ENCODE measurements around the gene UGT1A5.
"Not testable (repeated sequence)": the region's sequence is repeated elsewhere in the genome, so short reads cannot be mapped to it uniquely, and the experiment has no call there.

UGT1A5 gene

DNA sequence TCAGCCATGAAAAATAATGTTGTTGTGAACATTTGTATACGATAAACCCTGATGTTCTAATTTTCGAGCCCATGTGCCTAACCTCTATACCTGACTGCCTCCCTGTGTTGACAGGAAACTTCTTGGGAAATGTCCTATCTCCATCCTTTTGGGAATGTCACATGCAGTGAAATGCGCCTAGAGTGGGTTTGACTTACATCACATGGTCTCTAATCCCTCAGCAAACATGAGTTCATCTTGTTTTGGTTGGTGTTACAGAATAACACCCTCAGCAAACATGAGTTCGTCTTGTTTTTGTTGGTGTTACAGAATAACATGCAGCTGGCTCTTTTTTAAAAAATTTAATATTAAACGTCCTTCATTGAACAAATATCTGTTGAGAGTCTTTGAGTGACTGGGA, 24.4 kb upstream of the UGT1A5 start:
- Mint-ChIP-seq H3K4me3 (no peak overlapping the region), H3K4me1 (no peaks in the 10 kb centered on the region), H3K27me3 (peaks cover 2% of the 10 kb centered on the region), H3K36me3 (ENCODE audit: low read depth) (no peaks in the 10 kb centered on the region), H3K27ac (no peak overlapping the region), H3K9me3 (no peaks in the 10 kb centered on the region)
- ATAC-seq (no peak), DNase-seq (no peak)

DNA sequence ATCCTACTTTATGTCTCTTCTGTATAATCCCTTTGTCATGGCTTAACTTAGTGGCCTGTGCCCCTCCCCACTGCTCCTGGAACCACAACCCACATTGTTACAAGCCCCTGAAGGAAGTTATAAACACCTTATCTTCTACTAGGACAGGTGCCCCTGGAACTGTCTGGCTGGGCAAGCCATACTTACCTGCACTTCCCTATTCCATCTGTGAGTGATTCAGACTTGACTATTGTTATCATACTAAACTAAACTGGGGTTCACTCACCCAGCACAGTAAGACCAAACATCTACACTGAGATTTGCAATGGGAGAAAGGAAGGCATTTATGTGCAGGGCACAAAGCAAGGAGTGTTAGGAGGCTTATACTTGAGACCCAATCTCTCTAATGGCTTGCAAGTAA, 23.7 kb upstream of the UGT1A5 start:
- Mint-ChIP-seq H3K9me3 (no peaks in the 10 kb centered on the region), H3K27me3 (peaks cover 2% of the 10 kb centered on the region), H3K4me3 (no peak overlapping the region), H3K4me1 (no peaks in the 10 kb centered on the region), H3K36me3 (ENCODE audit: low read depth) (no peaks in the 10 kb centered on the region), H3K27ac (no peak overlapping the region)
- ATAC-seq, result no peak
- DNase-seq, result no peak

DNA sequence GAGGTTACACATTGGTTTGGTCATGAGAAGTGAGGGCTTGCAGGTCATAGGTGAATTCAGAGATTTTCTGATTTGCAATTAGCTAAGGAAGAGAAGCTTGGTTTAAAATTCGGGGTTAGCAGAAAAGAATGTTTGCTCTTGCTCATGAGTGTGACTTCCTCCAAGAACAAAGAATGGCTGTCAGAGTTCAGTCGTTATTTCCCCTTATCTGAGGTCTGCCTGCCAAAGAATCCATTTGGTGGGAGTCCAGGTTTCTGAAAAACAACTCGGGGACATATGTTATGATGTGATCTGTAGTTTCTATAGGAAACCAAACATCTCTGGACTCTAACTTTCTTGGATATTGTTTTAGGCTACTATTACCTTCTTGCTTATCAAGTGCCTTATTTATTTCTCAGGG, 23.2 kb upstream of the UGT1A5 start:
- no peaks in the 10 kb centered on the region for H3K9me3 Mint-ChIP-seq
- H3K4me3 Mint-ChIP-seq, result no peak overlapping the region
- DNase-seq (no peak), ATAC-seq (no peak)
- H3K27me3 Mint-ChIP-seq, result peaks cover 2% of the 10 kb centered on the region
- H3K27ac Mint-ChIP-seq, result no peak overlapping the region
- H3K36me3 Mint-ChIP-seq (ENCODE audit: low read depth), result no peaks in the 10 kb centered on the region
- H3K4me1 Mint-ChIP-seq, result no peaks in the 10 kb centered on the region

DNA sequence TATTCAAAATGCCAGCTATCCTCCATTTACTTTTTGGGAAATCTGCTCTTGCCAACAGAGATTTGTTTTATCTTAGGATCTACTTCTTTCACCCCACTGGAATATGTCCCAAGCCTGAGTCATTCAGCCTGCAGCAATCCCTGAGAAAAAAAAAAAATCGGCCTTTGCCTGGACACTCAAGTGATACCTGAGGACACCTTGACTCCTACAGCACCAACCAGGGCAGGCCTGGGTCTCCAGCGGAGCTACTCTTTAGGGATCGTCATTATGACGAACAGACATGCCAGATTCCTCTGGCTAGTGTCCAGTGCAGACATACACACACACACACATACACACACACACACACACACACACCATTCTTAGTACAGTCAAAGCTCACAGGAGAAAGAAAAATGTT, 22.3 kb upstream of the UGT1A5 start:
- DNase-seq (no peak), ATAC-seq (no peak)
- Mint-ChIP-seq H3K9me3 (peaks cover 2% of the 10 kb centered on the region), H3K4me3 (no peak overlapping the region), H3K27ac (no peak overlapping the region), H3K36me3 (ENCODE audit: low read depth) (no peaks in the 10 kb centered on the region), H3K27me3 (peaks cover 2% of the 10 kb centered on the region), H3K4me1 (no peaks in the 10 kb centered on the region)

DNA sequence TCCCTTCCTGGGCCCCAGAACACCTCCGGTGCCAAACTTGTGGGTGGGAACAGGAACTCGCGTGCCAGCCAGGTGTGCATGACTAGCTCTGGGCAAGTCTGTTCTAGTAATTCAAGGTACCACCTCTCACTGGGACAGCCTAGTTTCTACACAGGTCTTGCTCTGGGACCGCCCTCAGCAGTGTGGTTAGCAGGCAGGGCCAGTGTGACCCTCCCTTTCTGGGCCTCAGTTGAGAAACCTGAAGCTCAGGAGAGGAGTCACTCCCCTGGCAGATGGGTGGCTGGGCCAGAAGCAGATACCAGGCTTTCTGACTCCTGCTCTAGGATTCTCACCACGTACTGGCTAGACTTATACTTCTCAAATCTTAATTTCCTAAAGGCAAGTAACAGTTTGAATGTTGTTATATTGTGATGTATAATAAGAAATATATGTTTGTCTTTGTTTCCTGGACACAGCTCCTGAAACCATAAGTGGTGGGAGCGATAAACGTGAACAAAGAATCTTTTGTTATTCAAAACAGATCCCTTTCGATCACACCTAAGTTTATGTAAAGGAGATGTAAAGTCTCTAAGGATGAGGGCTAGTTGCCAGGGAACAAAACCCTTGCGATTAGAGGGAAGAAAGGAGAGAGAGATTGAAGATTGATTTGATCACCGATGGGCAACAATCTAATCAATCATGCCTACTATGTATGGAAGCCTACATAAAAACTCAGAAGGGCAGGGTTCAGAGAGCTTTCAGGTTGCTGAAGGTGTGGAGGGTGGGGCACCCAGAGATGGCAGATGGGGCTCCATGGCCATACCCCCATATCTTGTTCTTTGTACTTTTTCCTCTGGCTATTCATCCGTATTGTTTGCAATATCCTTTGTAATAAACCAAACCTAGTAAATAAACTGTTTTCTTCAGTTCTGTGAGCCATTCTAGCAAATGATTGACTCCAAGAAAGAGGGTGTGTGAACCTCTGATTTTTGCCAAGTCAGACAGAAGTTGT, 21.0 kb upstream of the UGT1A5 start:
- H3K27ac Mint-ChIP-seq, result no peak overlapping the region
- ATAC-seq (no peak), DNase-seq (no peak)
- peaks cover 2% of the 10 kb centered on the region for H3K27me3 Mint-ChIP-seq
- H3K36me3 Mint-ChIP-seq (ENCODE audit: low read depth), result no peaks in the 10 kb centered on the region
- no peak overlapping the region for H3K4me3 Mint-ChIP-seq
- H3K9me3 Mint-ChIP-seq, result peaks cover 4% of the 10 kb centered on the region
- H3K4me1 Mint-ChIP-seq, result no peaks in the 10 kb centered on the region

DNA sequence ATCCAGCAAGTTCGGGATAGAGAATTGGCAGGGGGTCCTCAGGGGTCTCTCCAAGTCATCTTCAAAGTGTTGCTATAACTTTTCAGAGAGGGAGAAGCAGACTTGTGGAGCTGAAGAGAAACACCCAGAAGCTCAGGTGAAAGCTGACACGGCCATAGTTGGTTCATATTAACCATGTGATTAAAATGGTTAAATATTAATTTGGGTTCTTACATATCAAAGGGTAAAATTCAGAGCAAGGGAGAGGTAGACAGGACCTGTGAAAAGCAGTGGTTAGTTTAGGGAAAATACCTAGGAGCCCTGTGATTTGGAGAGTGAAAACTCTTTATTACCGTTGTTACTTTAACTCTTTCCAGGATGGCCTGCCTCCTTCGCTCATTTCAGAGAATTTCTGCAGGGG, 20.1 kb upstream of the UGT1A5 start, which contains the start of gene UGT1A6:
Gene UGT1A6 (plus strand): TSS at position 243 of the 400 bp plus-strand sequence. CDS start 115 bp downstream, at position 358.
- no peak within 1 kb of the TSS for H3K27ac Mint-ChIP-seq
- H3K27me3 Mint-ChIP-seq, result peaks cover 2% of the 10 kb centered on the region
- ATAC-seq, result no peak
- no peak for DNase-seq
- peaks cover 4% of the 10 kb centered on the region for H3K9me3 Mint-ChIP-seq
- no peak within 1 kb of the TSS for H3K4me3 Mint-ChIP-seq
- no peaks in the 10 kb centered on the region for H3K36me3 Mint-ChIP-seq (ENCODE audit: low read depth)
- H3K4me1 Mint-ChIP-seq, result no peaks in the 10 kb centered on the region

DNA sequence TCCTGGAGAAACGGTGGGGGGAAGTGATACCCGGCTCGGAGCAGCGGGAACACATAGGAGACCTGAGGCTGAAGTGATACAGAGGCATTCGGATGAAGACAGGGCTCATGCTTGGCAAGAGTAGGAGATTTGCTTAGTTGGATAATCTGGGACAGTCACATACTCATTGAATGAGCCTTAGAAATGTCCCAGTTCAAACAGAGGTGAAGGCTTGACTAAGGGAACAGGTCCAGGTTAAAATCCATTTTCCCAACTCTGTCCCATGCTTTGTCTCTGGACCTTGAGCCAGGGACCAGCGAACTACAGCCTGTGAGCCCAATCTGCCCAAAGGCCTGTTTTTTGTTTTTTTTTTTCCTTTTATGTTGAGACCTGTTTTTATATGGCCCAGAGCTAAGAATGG, 18.7 kb upstream of the UGT1A5 start:
- Mint-ChIP-seq H3K4me1 (no peaks in the 10 kb centered on the region), H3K27me3 (no peaks in the 10 kb centered on the region), H3K9me3 (peaks cover 4% of the 10 kb centered on the region), H3K27ac (no peak overlapping the region), H3K4me3 (no peak overlapping the region), H3K36me3 (ENCODE audit: low read depth) (no peaks in the 10 kb centered on the region)
- DNase-seq (no peak), ATAC-seq (no peak)

DNA sequence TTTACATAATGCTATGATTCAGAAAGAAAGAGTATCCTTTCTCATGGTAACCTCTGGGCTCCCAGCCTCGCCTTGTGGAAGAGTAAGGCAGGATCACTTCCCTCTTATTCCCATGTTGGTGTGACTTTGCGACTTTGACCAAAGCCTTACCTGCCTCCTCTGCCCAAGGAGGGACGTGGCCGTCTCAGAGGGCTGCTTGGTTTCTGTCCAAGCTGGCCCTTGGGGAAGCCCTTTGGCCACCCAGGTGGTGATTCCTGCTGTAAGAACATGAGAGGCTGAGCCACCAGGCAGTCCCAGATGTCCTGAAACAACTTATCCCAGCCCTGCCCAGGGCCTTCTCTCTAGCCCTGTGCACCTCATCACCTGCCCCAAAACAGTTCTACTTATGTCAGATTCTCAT, 14.0 kb upstream of the UGT1A5 start:
- ATAC-seq, result no peak
- Mint-ChIP-seq H3K9me3 (peaks cover 4% of the 10 kb centered on the region), H3K27ac (no peak overlapping the region), H3K4me1 (no peaks in the 10 kb centered on the region), H3K27me3 (no peaks in the 10 kb centered on the region), H3K36me3 (ENCODE audit: low read depth) (no peaks in the 10 kb centered on the region), H3K4me3 (no peak overlapping the region)
- no peak for DNase-seq

DNA sequence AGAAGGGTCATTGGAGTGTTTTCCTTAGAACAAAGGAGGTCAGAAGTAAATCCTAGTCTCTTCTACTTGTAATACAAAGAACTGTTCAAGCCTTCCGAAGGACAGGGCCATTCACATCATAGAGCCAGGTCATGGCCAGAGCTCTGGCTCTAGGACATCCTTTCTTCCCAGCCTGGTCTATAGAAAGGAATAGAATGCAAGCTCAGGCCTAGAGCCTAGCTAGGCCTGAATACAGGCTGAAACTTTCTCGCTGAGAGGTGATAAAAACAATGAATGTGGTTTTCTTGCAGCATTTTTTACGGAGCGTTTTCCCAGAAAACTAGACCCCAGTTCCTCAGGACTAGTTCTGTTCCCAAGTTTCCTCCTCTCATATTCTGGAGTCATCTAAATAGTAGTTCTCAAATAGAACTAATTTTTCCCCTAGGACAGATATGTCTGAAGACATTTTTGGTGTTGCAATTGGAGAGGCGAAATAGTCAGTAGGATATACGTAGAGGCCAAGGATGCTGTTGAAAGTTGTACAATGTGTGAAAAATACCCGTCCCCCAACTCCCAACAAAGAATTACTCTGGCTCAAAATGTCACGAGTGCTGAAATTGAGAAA, 13.2 kb upstream of the UGT1A5 start:
- Mint-ChIP-seq H3K4me1 (no peaks in the 10 kb centered on the region), H3K36me3 (ENCODE audit: low read depth) (no peaks in the 10 kb centered on the region), H3K9me3 (peaks cover 4% of the 10 kb centered on the region), H3K27me3 (no peaks in the 10 kb centered on the region), H3K27ac (no peak overlapping the region), H3K4me3 (no peak overlapping the region)
- no peak for DNase-seq
- no peak for ATAC-seq

DNA sequence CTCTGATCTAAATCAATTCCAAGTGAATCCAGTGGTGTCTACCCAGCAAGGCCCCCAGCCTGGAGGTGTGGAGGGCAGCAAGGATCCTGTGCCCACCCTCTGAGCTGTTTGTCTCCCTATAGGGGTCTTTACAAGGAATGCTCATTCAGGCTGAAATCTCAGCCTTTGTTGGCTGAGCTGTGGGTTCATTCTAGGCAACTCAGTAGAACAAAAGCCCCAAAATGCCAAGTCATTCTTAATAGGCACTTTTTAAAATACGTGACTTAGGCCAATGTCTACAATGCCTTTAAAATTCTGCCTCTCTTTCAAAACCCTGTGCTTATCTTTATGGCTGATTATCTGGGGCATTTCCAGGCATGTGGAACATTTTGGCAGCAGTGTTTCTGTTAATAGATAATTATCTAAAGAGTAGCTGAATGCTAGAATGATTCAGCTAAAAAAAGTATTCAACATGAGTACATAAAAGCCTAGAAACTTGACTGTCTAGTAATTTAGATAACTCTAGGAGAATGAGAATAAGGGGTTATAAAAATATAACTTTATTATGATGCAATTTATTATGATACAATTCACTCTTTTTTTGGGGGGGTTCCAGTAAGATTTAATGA, 12.6 kb upstream of the UGT1A5 start:
- no peak overlapping the region for H3K27ac Mint-ChIP-seq
- H3K36me3 Mint-ChIP-seq (ENCODE audit: low read depth), result no peaks in the 10 kb centered on the region
- DNase-seq, result no peak
- H3K9me3 Mint-ChIP-seq, result peaks cover 4% of the 10 kb centered on the region
- no peaks in the 10 kb centered on the region for H3K27me3 Mint-ChIP-seq
- H3K4me3 Mint-ChIP-seq, result no peak overlapping the region
- no peaks in the 10 kb centered on the region for H3K4me1 Mint-ChIP-seq
- ATAC-seq, result no peak

DNA sequence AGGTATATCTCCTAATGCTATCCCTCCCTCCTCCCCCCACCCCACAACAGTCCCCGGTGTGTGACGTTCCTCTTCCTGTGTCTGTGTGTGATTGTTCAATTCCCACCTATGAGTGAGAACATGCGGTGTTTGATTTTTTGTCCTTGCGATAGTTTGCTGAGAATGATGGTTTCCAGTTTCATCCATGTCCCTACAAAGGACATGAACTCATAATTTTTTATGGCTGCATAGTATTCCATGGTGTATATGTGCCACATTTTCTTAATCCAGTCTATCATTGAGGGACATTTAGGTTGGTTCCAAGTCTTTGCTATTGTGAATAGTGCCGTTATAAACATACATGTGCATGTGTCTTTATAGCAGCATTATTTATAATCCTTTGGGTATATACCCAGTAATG, 11.9 kb upstream of the UGT1A5 start:
- not testable (repeated sequence) for H3K27ac Mint-ChIP-seq; ATAC-seq; H3K36me3 Mint-ChIP-seq (ENCODE audit: low read depth); H3K4me3 Mint-ChIP-seq; DNase-seq; H3K9me3 Mint-ChIP-seq; H3K27me3 Mint-ChIP-seq; H3K4me1 Mint-ChIP-seq

DNA sequence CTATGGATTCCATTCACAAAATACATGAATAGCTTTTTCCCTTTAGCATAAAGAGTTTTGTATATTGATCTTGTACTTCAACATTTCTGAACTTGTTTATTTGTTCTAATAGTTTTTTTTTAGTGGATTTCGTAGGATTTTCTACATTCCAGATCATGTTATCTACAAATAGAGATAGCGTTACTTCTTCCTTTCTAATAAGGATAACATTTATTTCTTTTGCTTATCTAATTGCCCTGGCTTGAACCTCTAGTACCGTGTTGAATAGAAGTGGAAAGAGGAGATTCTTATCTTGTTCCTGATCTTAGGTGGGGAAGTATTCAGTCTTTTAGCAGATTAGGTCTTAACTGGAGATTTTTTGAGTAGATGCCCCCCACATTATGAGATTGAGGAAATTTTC, 10.5 kb upstream of the UGT1A5 start:
- H3K4me3 Mint-ChIP-seq, result no peak overlapping the region
- H3K4me1 Mint-ChIP-seq, result no peaks in the 10 kb centered on the region
- no peak for DNase-seq
- no peak overlapping the region for H3K27ac Mint-ChIP-seq
- ATAC-seq, result no peak
- peaks cover 2% of the 10 kb centered on the region for H3K27me3 Mint-ChIP-seq
- H3K36me3 Mint-ChIP-seq (ENCODE audit: low read depth), result no peaks in the 10 kb centered on the region
- H3K9me3 Mint-ChIP-seq, result no peaks in the 10 kb centered on the region

DNA sequence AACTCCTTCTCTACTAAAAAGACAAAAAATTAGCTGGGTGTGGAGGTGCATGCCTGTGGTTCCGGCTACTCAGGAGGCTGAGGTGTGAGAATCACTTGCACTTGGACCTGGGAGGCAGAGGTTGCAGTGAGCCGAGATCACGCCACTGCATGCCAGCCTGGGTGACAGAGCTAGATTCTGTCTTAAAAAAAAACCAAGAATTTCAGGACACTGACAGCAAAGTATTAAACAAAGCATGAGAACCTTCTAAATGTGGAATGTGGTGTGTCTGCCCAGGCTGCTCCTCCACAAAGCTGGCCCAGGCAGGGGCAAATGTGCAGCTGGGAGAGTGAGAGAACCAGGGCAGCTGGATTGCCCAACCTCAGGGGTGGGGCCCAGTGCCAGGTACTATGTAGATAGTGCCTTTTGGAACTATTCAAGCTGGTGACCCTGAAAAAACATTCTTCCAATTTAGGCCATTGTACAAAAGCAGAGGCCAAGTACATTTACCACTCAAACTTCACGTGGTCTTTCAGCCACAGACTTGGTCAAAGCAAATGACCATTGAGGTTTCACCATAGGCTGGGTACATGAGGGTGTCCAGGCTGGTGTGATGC, 6.7 kb upstream of the UGT1A5 start:
- Mint-ChIP-seq H3K4me3 (no peak overlapping the region), H3K36me3 (ENCODE audit: low read depth) (no peaks in the 10 kb centered on the region), H3K27ac (no peak overlapping the region), H3K4me1 (no peaks in the 10 kb centered on the region), H3K27me3 (peaks cover 4% of the 10 kb centered on the region), H3K9me3 (no peaks in the 10 kb centered on the region)
- DNase-seq, result no peak
- no peak for ATAC-seq

DNA sequence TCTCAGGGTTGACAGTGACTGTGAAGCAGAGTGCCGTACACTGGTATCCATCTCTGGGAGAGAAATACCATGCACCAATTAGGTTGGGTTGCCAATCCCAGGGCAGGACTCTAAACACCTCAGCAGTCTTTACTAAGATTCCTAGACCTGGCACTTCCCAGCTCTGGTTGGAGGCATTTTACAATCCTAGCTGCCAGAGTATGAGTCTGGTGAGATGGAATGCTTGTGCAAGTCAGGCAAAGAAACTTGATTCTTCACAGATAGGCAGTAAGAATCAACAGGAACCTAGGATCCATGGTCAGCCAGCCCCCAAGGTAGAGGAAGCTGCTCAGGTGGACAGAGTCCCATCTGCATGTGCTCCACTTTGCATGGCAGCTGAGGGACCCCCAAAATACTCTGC, 6.0 kb upstream of the UGT1A5 start:
- no peaks in the 10 kb centered on the region for H3K4me1 Mint-ChIP-seq
- H3K9me3 Mint-ChIP-seq, result no peaks in the 10 kb centered on the region
- no peak for ATAC-seq
- H3K4me3 Mint-ChIP-seq, result no peak overlapping the region
- DNase-seq, result no peak
- no peak overlapping the region for H3K27ac Mint-ChIP-seq
- peaks cover 7% of the 10 kb centered on the region for H3K27me3 Mint-ChIP-seq
- no peaks in the 10 kb centered on the region for H3K36me3 Mint-ChIP-seq (ENCODE audit: low read depth)
